T-cell (primary cell): ENCODE data around the gene THOC3. TPM values are rescaled to one million over a fixed set of nuclear protein-coding genes. Genes with fewer than 3 reads are reported as not detected.
"Not testable (repeated sequence)": the region's sequence is repeated elsewhere in the genome, so short reads cannot be mapped to it uniquely, and the experiment has no call there.

ENCODE experiments used
- ATAC-seq, 4 experiments: fragments of 200-7000 bp in 3 of 4; fragments of 150-1000 bp in 1 of 4; cut with Tn5 transposase; replicated peaks in 1 of 4; 1 replicate in 3 of 4; 2 replicates in 1 of 4; pipeline ENCODE4 v1.10.0; 2021; ENCODE audit warnings: moderate library complexity in 3 of 4, mild to moderate bottlenecking in 2 of 4, moderate number of reproducible peaks in 1 of 4
- CTCF ChIA-PET, 2 donors: fragments of 300-600 bp; sonication (Branson Sonifier 250); formaldehyde crosslinking; loops; one replicate each; lab custom pipeline; 2022; ENCODE audit warnings: antibody characterized with exemption in 2 of 2; lab: Charles Lee
- POLR2A ChIA-PET, 2 donors: fragments of 300-600 bp; sonication (Branson Sonifier 250); formaldehyde crosslinking; loops; one replicate each; lab custom pipeline; 2022; ENCODE audit warnings: antibody characterized with exemption in 2 of 2; lab: Charles Lee
- DNase-seq, 35 experiments: peaks; one replicate each; pipeline versions ENCODE4 v3.0.0 to v3.0.0-alpha.2; 2013 to 2023
- H3K27ac ChIP-seq: one replicate; pipeline ENCODE4 v1.5.1; 2013; ENCODE audit warnings: low read length
- H3K27me3 ChIP-seq, 2 experiments: replicated peaks in 1 of 2; 1 replicate in 1 of 2; 2 replicates in 1 of 2; pipeline versions ENCODE4 v1.6.1 to v1.7.0; 2013; ENCODE audit warnings: low read length in 1 of 2, mixed read lengths in 1 of 2; ENCODE audit not compliant: control insufficient read depth in 2 of 2, insufficient read depth in 2 of 2; ENCODE audit errors: extremely low read depth in 1 of 2
- H3K36me3 ChIP-seq, 2 donors: 1 replicate in 1 of 2; 2 replicates in 1 of 2; pipeline versions ENCODE4 v1.6.1 to v1.7.0; 2013; ENCODE audit warnings: low read length in 1 of 2; ENCODE audit not compliant: control insufficient read depth in 2 of 2, insufficient read depth in 1 of 2; ENCODE audit errors: extremely low read depth in 1 of 2
- H3K4me1 ChIP-seq, 2 experiments: 1 replicate in 1 of 2; 2 replicates in 1 of 2; pipeline versions ENCODE4 v1.6.1 to v1.7.0; 2013; ENCODE audit warnings: low read length in 2 of 2, mixed read lengths in 1 of 2; ENCODE audit not compliant: insufficient read depth in 2 of 2, control insufficient read depth in 1 of 2; ENCODE audit errors: extremely low read depth in 1 of 2
- H3K4me3 ChIP-seq, 2 donors: 1 replicate in 1 of 2; 2 replicates in 1 of 2; pipeline versions ENCODE4 v1.5.1 to v1.7.0; 2013; ENCODE audit warnings: mild to moderate bottlenecking in 2 of 2, low read length in 1 of 2, moderate library complexity in 1 of 2; ENCODE audit not compliant: control insufficient read depth in 1 of 2; ENCODE audit errors: extremely low read depth in 1 of 2
- H3K9me3 ChIP-seq: 2 replicates; pipeline ENCODE4 v1.7.0; 2013
- H3K27ac Mint-ChIP-seq, 2 donors: one replicate each; pipeline ENCODE4 v1.8.0; 2020 to 2021; ENCODE audit warnings: mild to moderate bottlenecking in 2 of 2, mixed read lengths in 2 of 2
- H3K27me3 Mint-ChIP-seq, 2 donors: one replicate each; pipeline ENCODE4 v1.8.0; 2021 to 2022; ENCODE audit warnings: mixed read lengths in 2 of 2
- H3K36me3 Mint-ChIP-seq: one replicate; pipeline ENCODE4 v1.8.0; 2021; ENCODE audit warnings: mixed read lengths
- H3K4me1 Mint-ChIP-seq, 3 donors: one replicate each; pipeline ENCODE4 v1.8.0; 2020 to 2022; ENCODE audit warnings: mixed read lengths in 3 of 3, mild to moderate bottlenecking in 1 of 3
- H3K4me3 Mint-ChIP-seq, 3 donors: one replicate each; pipeline ENCODE4 v1.8.0; 2020 to 2022; ENCODE audit warnings: mild to moderate bottlenecking in 3 of 3, mixed read lengths in 3 of 3, moderate library complexity in 3 of 3
- H3K9me3 Mint-ChIP-seq, 3 donors: one replicate each; pipeline ENCODE4 v1.8.0; 2020 to 2022; ENCODE audit warnings: mixed read lengths in 3 of 3
- WGBS: methylation state at CpG from one replicate; pipeline ENCODE4 v1.1.5; 2013; ENCODE audit warnings: missing lambda C conversion rate; ENCODE audit not compliant: insufficient coverage; 5-methylcytosine and 5-hydroxymethylcytosine counted together
- total RNA-seq, 35 experiments: library from RNA in 6 of 35; stranded (reverse) in 6 of 35; fragments of 120-200 nt in 1 of 35; gene quantifications; one replicate each; pipeline versions ENCODE4 v1.2.1 to v1.2.4 and lab custom pipeline; 2013 to 2026

The THOC3 gene
- total RNA-seq, 5 donors from 2014 or later (not counting 1 experiment from before 2014, with no cell fraction given), result 60.3 to 91.2 (median 84.9) TPM

GRCh38 chr5:175962329-175962728 lies 5.8 kb downstream of the THOC3 start:
- WGBS, result no CpG with 5 or more reads among the region's 8 CpGs
- H3K27ac ChIP-seq, H3K36me3 ChIP-seq, CTCF ChIA-PET, ATAC-seq, DNase-seq, H3K4me3 ChIP-seq, H3K4me1 ChIP-seq, H3K9me3 ChIP-seq, H3K27me3 ChIP-seq, H3K4me3 Mint-ChIP-seq, H3K9me3 Mint-ChIP-seq, H3K27me3 Mint-ChIP-seq, POLR2A ChIA-PET, H3K27ac Mint-ChIP-seq: not testable (repeated sequence)
- Mint-ChIP-seq H3K36me3 (peaks cover 11% of the 10 kb centered on the region), H3K4me1 (peaks cover 0 to 10% (median 2%) of the 10 kb centered on the region in 3 donors)

- H3K4me3 Mint-ChIP-seq, POLR2A ChIA-PET, H3K4me1 ChIP-seq, H3K4me3 ChIP-seq, H3K9me3 ChIP-seq, DNase-seq, H3K4me1 Mint-ChIP-seq, CTCF ChIA-PET, H3K27me3 Mint-ChIP-seq, H3K27me3 ChIP-seq, H3K27ac ChIP-seq, H3K9me3 Mint-ChIP-seq, H3K27ac Mint-ChIP-seq, H3K36me3 ChIP-seq, ATAC-seq: not testable (repeated sequence)
- H3K36me3 Mint-ChIP-seq, result peaks cover 11% of the 10 kb centered on the region
- no CpG with 5 or more reads among the region's 6 CpGs for WGBS
These were observed 7.9 kb downstream of the THOC3 start for GRCh38 chr5:175960228-175960627.

DNA sequence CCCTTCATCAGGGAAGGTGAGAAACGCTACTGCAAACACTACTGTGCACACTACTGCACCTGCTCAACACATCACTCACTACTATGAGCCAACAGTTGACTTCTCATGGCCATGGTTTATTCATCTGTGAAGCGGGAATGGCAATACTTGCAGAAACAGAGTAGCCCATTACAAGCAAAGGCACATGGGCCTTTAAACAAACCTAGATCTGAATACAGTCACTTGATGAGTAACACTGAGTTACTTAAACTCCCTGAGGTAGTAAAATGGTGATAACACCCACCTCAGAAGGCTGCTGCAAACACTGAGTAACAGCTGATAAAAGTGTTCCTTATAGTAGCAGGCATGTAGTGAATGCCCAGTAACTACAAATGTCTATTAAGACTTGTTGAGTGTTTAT lies 9.6 kb downstream of the THOC3 start:
- H3K27me3 Mint-ChIP-seq, H3K36me3 Mint-ChIP-seq, H3K4me3 Mint-ChIP-seq, H3K27me3 ChIP-seq, H3K4me1 ChIP-seq, H3K9me3 Mint-ChIP-seq, H3K27ac Mint-ChIP-seq, CTCF ChIA-PET, H3K27ac ChIP-seq, POLR2A ChIA-PET, H3K4me1 Mint-ChIP-seq, H3K4me3 ChIP-seq, DNase-seq, H3K9me3 ChIP-seq, ATAC-seq, H3K36me3 ChIP-seq: not testable (repeated sequence)
- no CpG with 5 or more reads among the region's 2 CpGs for WGBS

GRCh38 chr5:175954107-175954506 lies 14.0 kb downstream of the THOC3 start:
- H3K9me3 Mint-ChIP-seq, ATAC-seq, H3K4me3 Mint-ChIP-seq, H3K27ac ChIP-seq, H3K9me3 ChIP-seq, POLR2A ChIA-PET, CTCF ChIA-PET, H3K4me1 Mint-ChIP-seq, H3K36me3 Mint-ChIP-seq, H3K27me3 Mint-ChIP-seq, H3K4me1 ChIP-seq, H3K4me3 ChIP-seq, H3K27me3 ChIP-seq, DNase-seq, H3K36me3 ChIP-seq: not testable (repeated sequence)
- 100% methylated on average over 1 of the region's 6 CpGs for WGBS
- H3K27ac Mint-ChIP-seq, result peak overlapping the region in 1 of 2 donors; percentile 22

- H3K9me3 ChIP-seq, H3K36me3 ChIP-seq, H3K36me3 Mint-ChIP-seq, H3K27ac ChIP-seq, H3K27ac Mint-ChIP-seq, H3K9me3 Mint-ChIP-seq, DNase-seq, H3K4me3 ChIP-seq, CTCF ChIA-PET, H3K27me3 ChIP-seq, ATAC-seq, H3K4me1 ChIP-seq, H3K27me3 Mint-ChIP-seq, H3K4me3 Mint-ChIP-seq, H3K4me1 Mint-ChIP-seq, POLR2A ChIA-PET: not testable (repeated sequence)
- no CpG with 5 or more reads among the region's 8 CpGs for WGBS
These were observed 15.3 kb downstream of the THOC3 start for GRCh38 chr5:175952810-175953209.

DNA sequence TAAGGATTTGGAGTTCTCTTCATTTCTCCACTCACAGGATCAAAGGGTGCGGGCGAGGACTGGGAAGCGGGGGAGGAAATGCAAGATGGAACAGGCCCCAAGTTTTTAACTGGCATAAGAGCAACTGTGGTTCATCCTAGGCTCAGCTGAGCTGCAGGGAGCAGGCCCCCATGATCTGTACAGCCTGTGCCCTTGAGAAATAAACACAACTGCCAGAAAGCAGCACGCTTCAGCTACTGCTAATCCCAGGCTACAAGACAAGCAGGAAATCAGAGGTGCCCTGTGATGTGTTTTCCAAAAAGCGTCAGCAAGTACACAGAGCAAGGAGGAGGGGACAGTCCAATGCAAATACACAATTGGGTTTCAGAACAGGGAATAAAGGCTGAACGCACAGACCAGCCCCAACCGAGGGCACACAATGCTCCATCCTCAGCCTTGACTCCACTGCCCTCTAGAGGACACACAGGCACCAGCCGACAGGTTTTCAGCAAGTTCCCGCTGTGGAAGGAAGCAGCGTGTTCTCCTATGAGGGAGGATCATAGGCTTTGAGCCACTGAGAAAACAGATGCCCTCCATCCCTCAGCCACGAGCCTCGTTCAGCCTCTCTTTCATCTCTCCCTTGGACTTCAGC lies 16.7 kb downstream of the THOC3 start:
- H3K27me3 ChIP-seq, H3K36me3 ChIP-seq, H3K36me3 Mint-ChIP-seq, H3K4me1 Mint-ChIP-seq, H3K9me3 ChIP-seq, H3K4me3 Mint-ChIP-seq, H3K27ac ChIP-seq, H3K4me3 ChIP-seq, POLR2A ChIA-PET, H3K27me3 Mint-ChIP-seq, H3K9me3 Mint-ChIP-seq, H3K27ac Mint-ChIP-seq, DNase-seq, CTCF ChIA-PET, H3K4me1 ChIP-seq: not testable (repeated sequence)
- no CpG with 5 or more reads among the region's 12 CpGs for WGBS
- ATAC-seq, result peak; percentile 79 to 91 (median 82)
